IPS DF 19.7 (cell line): ENCODE measurements around the gene PTGES3.
"Not testable (repeated sequence)": the region's sequence is repeated elsewhere in the genome, so short reads cannot be mapped to it uniquely, and the experiment has no call there.

Experiments
- DNase-seq: peaks from one replicate; pipeline ENCODE4 v3.0.0-alpha.2; 2013; ENCODE audit warnings: low read depth, low spot score

Gene PTGES3, protein sequence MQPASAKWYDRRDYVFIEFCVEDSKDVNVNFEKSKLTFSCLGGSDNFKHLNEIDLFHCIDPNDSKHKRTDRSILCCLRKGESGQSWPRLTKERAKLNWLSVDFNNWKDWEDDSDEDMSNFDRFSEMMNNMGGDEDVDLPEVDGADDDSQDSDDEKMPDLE

DNA sequence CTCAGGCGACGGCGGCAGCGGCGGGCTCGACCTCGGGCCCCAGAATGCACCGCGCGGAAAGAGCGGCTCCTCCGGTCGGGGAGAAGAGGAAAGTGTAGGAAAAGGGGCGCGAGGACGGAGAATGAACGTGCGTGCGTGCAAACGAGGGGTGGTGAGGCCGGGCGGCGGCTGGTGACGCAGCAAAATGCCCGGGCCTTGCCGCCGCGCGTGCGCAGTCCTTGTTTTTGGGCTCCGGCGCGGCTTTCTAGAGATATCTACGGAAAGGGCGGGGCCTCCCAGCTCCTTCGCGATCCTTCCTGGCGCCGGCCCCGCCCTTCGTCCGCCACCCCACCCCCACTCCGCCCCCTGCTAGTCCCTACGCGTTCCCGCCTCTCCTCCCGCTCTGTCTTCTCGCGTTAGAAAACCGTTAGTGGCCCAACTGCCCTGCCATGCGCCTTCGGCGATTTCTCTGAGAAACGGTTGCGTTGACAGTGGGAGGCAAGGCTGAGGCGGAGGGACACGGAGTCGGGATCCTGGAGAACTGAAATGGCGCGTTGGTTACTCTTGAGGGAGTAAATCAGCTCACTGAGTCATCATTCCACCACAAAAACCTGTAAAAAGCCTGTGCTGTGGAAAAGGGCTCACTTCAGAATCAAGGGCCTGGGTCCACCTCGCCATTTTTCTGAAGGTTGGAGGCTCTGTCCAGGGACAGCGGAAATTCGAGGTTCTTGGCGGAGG is at the start of gene PTGES3:
PTGES3 (minus strand) TSS at position 156 of the 717 bp plus-strand sequence. CDS start 285 bp downstream, outside the sequence.
- DNase-seq = peak; percentile 91

DNA sequence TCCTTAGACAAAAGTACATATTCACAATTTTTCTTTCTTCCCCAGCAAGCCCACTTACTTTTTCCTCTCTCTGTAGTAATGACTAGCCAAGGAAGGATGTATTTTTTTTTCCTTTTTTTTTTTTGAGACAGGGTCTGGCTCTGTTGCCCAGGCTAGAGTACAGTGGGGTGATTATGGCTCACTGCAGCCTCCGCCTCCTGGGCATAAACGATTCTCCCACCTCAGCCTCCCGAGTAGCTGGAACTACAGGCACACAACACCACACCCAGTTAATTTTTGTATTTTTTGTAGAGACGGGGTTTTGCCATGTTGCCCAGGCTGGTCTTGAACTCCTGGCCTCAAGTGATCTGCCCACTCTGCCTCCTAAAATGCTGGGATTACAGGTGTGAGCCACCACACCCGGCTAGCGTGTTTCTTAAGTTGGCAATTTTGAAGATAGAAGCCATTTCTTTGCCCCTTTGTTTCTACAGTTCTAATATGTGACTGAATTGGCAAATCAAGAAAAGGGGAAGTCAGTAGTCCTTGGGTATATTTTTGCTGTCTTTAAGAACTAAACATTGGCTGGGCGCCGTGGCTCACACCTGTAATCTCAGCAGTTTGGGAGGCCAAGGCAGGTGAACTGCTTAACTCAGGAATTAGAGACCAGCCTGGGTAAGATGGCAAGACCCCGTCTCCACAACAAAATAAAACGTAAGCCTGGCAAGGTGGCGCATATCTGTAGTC is 40.2 kb upstream of the PTGES3 start:
- no peak for DNase-seq

DNA sequence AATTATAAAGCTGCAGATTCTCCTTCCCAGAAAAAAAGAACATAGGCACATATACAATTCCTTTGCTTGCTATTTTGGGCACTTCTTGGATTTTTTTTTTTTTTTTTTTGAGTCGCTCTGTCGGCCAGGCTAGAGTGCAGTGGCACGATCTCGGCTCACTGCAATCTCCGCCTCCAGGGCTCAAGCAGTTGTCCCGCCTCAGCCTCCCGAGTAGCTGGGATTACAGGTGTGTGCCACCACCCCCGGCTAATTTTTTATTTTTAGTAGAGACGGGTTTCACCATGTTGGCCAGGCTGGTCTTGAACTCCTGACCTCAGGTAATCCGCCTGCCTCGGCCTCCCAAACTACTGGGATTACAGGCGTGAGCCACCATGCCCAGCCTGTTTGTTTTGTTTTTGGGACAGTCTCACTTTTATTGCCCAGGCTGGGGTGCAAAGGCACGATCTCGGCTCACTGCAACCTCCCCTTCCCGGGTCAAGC is 38.2 kb upstream of the PTGES3 start:
- DNase-seq = not testable (repeated sequence)

DNA sequence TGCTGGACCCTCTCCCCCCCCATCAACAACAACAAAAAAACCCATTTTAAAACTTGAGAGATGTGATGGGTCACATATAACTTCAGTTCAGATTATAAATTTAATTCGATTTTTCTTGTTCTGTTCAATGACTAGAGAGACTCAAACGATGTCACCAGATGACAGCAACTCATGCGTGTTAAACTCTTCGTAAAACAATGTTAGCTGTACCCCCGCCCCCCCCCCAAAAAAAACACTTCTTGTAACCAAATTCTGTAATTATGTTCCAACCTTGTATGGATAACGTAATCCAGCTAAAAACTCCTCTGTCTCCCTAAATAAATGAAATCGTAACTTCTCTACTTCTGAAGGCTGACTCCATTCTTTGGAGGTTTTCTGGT is 37.6 kb upstream of the PTGES3 start:
- DNase-seq = no peak

DNA sequence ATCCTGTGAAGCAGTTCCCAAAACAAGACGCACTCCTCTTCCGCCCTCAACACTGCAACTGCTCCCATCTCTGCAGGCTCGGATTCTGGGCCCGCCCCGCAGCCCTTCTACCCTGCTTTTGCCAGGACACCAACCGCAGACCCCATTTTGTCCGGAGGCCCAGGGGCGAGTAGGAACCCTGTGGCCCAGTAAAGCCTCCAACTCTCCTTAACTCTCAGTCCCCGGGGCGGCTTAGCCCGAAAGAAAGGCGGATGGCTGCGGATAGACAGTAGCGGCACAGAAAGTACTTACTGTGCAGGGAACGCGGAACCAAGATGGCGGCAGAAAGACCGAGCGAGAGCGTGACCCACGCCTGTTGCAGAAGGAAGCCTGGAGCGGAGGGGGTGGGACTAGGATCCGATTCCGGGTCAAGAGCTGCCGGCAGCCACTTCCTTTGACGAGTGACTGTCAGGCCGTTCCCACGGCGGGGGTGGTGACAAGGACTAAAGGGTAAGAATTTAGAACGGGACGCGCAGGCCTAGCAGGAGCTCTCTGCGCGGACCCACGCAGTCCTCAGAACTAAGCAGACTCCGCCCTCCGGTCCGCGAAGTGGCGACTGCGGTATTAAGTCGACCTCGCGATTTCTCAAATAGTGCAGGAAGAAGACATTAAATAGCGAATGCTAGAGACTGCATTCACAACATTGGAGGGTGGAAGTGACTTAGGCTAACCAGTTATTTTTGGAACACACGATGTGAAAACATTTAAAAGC is 37.1 kb upstream of the PTGES3 start, which contains the start of gene NACA:
NACA (minus strand) TSS at position 328 of the 751 bp plus-strand sequence. CDS start 778 bp downstream, outside the sequence.
- DNase-seq = peak; percentile 78

DNA sequence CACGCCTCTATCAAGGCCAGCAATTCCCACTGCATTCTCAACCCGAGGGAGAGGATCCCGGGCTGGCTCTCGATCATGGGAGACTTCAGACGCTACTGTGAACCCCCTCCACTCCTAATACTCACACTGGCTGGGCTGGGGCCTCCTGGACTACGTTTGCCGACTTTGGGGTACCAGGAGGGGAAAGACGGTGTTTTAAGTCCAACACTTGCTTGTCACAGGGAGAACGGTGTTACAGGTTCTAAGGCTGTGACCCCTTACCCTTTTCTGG is 36.6 kb upstream of the PTGES3 start:
- no peak for DNase-seq

DNA sequence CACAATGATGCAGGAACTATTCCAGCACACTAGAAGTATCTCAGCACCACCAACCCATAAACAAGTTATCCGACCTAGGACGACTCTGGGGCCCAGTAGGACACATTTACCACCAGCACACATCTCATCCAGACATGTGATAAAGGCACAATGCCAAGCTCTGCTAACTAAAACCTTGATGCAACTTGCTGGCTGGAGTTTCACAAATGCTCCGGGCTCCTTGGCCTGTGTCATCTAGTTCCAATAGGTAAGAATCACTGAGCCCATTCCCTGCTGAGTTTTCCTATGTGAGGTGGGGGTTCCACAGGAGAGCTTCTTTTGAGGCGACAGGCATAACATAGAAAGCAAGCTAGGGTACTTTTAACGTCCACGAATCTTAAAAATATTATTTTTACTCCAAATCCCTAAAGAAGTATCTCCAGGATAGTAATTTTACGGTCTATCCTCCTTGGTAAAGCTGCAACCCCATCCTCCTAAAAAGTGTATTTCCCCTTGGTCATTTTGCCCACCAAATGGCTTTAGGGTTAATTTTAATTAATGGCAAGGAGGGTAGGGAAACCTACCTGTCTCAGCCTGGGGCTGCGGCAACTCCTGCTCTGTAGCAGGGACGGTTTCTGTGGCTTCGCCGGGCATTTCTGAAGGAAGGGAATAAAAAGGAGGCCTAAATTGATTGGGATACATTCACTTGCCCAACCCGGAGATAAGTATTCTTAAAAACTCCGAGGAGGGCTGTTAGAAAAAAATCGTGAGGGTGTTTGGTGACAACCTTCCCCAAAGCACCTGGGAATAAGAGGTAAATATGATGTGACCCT is 36.0 kb upstream of the PTGES3 start:
- DNase-seq = no peak

DNA sequence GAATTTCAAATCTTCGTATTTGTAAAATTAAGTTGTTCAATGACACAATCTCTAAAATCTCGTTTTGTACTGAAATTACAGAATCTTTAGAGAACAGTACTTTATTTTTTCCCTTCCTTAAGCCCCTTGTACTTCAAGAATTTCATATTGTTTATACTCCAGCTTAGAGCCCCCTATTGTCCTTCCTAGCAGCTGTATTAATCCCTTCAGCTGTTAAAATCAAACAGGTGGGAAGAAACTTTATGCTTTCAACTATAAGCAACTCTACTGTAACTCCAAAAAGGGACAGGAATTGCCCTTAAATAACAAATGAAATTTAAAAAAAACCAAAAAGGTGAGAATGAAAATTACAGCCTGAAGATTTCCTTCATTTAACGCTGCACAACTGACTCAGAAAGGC is 35.3 kb upstream of the PTGES3 start:
- DNase-seq = no peak

DNA sequence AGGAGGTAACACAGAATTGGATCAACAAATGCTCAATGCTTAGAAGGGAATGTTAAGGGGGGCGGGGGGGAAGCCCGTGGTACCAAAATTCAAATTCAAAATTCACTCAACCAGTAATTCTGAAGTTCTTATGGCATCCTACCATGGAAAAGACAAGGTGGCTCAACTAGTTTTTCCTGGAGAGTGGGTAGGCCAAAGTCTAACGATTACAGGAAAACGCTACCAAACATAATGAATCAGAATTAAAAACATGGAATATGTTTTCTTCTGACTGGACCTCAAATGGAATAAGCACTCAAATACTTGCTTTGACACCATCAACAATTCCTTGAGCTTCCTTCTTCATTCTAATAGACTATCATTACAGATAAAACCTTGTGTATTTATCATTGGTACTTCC is 34.7 kb upstream of the PTGES3 start:
- no peak for DNase-seq

DNA sequence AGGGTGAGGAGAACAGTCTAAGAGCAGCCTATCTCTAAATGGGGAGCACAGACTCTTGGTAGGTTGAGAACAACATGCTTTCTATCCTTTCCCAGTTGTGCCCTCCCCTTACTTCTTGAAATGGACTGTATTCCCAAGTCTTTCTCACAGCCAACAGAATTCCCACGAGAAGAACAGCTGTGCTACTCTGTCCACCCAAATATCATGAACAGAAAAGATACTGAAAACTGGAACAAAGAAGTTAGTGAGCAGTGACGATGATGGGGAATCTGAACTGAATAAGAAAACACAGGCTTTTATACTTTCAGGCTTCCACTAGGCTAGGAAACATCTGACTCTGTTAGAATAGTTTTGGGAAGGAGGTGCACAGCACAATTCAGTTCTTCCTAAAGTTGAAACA is 33.6 kb upstream of the PTGES3 start:
- DNase-seq = no peak

DNA sequence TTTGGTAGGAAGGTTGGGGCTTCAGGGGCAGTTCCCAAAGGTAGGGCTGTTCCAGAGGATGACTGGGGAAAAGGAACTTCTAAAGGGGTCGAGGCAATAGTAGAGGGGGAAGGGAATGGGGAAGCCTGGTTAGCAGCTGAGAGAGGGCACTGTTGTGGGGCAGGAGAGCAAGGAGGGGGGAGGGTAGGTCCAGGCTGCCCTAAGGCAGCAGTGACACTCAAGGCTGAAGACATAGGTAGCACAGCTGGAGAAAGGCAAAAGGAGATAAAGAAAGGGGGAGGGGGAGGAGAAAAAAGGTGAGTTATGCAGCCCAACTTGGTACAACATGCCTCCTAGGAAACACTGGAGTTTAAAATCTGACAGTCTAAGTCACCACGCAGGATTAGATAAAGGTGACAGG is 33.1 kb upstream of the PTGES3 start:
- DNase-seq = no peak

DNA sequence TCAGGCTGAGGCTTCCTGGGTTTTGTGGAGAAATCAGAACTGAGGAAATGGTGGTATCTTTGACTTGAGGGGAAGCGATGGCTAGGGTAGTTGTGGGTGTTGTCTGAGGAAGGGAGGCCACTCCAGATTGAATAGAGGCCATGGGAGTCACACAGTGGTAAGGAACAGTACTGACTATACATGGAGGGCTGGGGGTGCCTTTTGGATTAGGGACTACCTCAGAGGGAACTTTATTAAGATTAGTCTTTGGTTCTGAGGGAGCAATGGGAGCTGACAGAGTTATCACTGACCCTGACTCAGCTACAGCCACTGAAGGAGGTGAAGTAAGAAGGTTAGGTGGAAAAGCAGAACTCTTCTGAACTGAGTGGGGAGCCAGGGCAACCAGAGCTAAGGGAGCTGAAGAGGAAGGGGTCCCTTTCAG is 32.7 kb upstream of the PTGES3 start:
- DNase-seq = no peak

DNA sequence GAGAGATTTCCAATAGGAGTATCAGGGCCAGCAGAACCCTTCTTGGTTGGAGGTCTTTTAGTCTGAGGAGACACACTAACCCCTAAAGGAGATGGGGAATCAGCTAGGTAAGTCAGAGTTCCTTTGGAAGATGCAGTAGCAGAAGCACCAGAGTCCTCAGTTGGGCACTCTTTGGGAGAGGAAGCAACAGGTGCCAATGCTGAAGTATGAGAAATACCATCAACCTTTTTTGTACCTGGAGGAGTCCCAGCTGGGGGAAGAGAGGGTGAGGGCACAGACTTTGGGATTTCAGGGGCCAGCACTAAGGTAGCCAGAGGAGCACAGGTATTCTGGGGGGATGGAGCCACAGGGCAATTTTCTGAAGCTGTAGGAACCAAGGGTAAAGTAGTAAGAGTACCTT is 31.0 kb upstream of the PTGES3 start:
- DNase-seq = no peak

DNA sequence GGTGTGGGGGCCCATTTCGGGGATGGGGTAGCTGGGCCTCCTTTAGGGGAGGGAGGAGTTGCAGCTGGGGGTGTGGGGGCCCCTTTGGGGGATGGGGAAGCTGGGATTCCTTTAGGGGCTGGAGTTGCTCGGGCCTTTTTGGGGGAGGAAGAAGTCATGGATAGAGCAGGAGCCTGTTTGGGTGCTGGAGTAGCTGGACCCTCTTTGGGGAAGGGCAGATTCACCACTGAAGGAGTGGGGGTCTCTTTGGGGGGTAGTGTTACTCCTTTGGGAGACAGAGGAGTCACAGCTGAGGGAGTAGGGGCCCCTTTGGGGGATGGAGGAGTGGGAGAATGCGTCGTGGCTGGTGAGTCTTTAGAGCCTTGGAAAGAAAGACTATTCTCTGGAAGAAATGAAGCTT is 30.6 kb upstream of the PTGES3 start:
- DNase-seq = no peak

DNA sequence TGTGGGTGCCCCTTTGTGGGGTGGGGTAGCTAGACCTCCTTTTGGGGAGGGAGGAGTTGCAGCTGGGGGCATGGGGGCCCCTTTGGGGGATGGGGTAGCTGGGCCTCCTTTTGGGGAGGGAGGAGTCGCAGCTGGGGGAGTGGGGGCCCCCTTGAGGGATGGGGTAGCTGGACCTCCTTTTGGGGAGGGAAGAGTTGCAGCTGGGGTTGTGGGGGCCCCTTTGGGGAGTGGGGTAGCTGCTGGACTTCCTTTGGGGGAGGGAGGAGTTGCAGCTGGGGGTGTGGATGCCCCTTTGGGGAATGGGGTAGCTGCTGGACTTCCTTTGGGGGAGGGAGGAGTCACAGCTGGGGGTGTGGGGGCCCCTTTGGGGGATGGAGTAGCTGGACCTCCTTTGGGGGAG is 30.1 kb upstream of the PTGES3 start:
- DNase-seq = no peak

DNA sequence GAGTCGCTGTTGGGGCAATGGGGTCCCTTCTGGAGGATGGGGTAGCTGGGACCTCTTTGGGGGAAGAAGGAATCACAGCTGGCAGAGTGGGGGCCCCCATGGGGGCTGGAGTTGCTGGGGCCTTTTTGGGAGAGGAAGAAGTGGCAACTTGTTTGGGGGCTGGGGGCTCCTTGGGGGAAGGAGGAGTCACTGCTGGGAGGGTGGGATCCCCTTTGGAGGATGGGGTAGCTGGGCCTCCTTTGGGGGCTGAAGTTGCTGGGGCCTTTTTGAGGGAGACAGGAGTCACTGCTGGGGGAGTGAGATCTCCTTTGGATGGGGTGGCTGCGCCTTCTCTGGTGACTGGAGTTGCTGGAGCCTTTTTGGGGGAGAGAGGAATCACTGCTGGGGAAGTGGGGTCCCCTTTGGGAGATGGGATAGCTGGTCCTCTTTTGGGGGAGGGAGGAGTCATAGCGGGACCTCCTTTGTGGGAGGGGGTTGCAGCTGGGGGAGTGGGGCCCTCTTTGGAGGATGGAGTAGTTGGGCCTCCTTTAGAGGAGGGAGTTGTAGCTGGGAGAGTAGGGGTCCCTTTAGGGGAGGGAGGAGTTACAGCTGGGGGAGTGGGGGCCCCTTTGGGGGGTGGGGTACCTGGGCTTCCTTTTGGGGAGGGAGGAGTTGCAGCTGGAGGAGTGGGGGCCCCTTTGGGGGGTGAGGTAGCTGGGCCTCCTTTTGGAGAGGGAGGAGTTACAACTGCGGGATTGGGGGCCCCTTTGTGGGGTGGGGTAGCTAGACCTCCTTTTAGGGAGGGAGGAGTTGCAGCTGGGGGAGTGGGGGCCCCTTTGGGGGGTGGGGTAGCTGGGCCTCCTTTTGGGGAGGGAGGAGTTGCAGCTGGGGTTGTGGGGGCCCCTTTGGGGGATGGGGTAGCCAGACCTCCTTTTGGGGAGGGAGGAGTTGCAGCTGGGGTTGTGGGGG is 29.1 kb upstream of the PTGES3 start:
- DNase-seq = no peak

DNA sequence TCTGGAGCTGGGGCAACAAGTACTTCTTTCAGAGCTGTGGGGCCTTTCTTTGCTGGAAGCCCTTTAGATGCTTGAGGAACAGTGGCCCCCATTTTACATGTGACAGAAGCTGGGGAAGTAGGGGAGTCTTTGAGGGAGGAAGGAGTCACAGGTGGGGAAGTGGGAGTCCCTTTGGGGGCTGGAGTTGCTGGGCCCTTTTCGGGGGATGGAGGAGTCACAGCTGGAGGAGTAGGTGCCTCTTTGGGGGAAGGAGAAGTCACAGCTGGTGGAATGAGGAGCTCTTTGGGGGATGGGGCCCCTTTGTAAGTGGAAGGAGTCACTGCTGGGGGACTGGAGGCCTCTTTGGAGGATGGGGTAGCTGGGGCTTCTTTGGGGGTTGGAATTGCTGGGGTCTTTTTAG is 28.4 kb upstream of the PTGES3 start:
- no peak for DNase-seq

DNA sequence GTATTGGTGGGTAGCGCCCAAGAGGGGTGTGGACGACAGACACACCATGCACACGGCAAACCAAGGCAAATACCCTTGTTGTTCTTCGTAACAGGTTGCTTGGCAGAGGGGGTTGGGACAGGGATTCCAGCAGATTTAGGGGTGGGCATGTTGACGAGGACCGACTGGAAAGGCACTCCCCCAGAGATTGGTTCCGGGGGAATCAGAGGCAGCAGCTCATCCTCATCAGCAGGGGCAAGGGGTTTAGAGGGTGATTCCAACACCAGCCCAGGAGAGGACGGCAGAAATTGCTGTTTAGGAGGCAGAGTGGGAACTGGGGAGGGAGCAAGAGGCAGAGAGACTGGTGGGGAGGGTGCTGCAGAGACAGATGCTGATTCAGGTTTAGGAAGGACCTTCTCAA is 27.7 kb upstream of the PTGES3 start:
- DNase-seq = no peak

DNA sequence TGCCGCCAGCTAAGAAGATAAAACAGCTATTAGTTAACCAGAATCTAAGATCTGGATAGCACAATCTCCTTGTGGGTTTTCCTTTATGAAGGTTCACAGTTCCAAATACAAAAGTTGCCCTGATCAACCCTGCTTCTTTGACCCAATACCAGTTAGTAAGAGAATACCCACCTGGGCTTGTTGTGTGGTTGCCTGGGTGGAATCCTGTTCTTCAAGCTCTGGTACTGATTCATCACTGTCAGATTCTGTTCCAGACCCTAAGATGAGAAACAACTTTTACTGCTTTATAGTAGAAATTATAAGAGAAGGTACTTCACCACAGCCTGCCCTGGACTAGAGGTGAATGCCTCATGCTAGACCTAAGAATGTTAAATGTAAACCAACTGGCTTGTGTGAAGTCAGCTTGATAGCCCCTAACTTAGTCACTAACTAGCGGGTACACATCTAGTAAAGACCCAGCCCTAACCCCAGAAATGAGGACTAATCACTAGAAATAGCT is 26.4 kb upstream of the PTGES3 start:
- DNase-seq = no peak

DNA sequence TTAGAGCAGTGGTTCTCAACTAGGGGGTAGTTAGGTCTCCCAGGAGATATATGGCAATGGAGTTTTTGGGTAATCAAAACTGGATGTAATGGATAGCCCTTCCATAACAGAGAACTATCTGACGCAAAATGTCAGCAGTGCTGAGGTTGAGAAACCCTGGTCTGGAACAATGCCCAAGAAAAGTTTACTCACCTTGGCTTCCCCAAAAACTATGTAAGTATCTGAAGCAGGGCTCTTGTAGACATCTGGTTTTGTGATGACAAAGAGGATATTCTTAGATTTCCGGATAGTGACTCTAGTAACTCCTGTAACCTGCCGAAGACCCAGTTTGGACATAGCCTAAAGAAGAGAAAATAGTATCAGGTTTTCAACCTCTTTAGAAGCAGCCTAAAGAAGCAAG is 25.3 kb upstream of the PTGES3 start:
- DNase-seq = no peak
